Measurements from ENCODE around the gene AKAP13. TPM values are rescaled to one million over a fixed set of nuclear protein-coding genes. Genes with fewer than 3 reads are reported as not detected.

Gene AKAP13
- total RNA-seq, 1 donor from 2014 or later = 73.8 TPM

- H3K9ac ChIP-seq = no peak overlapping the region
- H3K36me3 ChIP-seq = peaks cover 9% of the 10 kb centered on the region
- no peak overlapping the region for H2AFZ ChIP-seq (replicated peaks)
- Mint-ChIP-seq H3K27me3 (ENCODE audit: insufficient read depth, low read depth) (no peaks in the 10 kb centered on the region), H3K4me3 (no peak overlapping the region), H3K9me3 (peaks cover 2% of the 10 kb centered on the region), H3K4me1 (peaks cover 3% of the 10 kb centered on the region), H3K27ac (no peak overlapping the region), H3K36me3 (peaks cover 14% of the 10 kb centered on the region)
- no peak overlapping the region for H3K27ac ChIP-seq
- H3K79me2 ChIP-seq (ENCODE audit: low read depth) = no peaks in the 10 kb centered on the region
- no peaks in the 10 kb centered on the region for H3K9me3 ChIP-seq (ENCODE audit: low read depth)
- no peaks in the 10 kb centered on the region for H3K4me1 ChIP-seq
- no peak overlapping the region for H3K4me3 ChIP-seq
- no peak for DNase-seq (ENCODE audit: low spot score)
- H3K27me3 ChIP-seq = no peaks in the 10 kb centered on the region
- no peaks in the 10 kb centered on the region for H4K20me1 ChIP-seq (ENCODE audit: low read depth)
- peaks cover 6% of the 10 kb centered on the region for H3F3A ChIP-seq (ENCODE audit: low read depth)
- H3K4me2 ChIP-seq = no peak overlapping the region
- TF ChIP-seq CTCF (IDR thresholded peaks at IDR 0.05) (no peak), EZH2 (IDR thresholded peaks at IDR 0.05) (no peak), EZH2phosphoT487 (IDR thresholded peaks at IDR 0.05) (no peak)
These were observed 346.1 kb downstream of the AKAP13 start for GRCh38 chr15:85726454-85726853.

DNA sequence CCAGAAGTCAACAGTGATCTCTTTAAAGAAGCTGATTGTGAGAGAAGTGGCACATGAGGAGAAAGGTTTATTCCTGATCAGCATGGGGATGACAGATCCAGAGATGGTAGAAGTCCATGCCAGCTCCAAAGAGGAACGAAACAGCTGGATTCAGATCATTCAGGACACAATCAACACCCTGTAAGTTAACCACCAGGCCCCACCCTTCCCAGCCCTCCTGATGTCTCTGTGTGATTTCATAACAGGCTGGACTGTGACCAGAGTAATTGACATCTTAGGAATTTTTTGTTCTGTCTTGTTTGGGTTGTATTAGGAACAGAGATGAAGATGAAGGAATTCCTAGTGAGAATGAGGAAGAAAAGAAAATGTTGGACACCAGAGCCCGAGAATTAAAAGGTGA, 346.7 kb downstream of the AKAP13 start:
- no peak overlapping the region for H3K4me2 ChIP-seq
- no peak overlapping the region for H2AFZ ChIP-seq (replicated peaks)
- Mint-ChIP-seq H3K4me1 (peaks cover 3% of the 10 kb centered on the region), H3K9me3 (peaks cover 4% of the 10 kb centered on the region), H3K36me3 (peaks cover 16% of the 10 kb centered on the region), H3K27ac (no peak overlapping the region), H3K27me3 (ENCODE audit: insufficient read depth, low read depth) (no peaks in the 10 kb centered on the region), H3K4me3 (no peak overlapping the region)
- H3K79me2 ChIP-seq (ENCODE audit: low read depth) = no peaks in the 10 kb centered on the region
- TF ChIP-seq EZH2phosphoT487 (IDR thresholded peaks at IDR 0.05) (no peak), EZH2 (IDR thresholded peaks at IDR 0.05) (no peak), CTCF (IDR thresholded peaks at IDR 0.05) (no peak)
- H3K27ac ChIP-seq = no peak overlapping the region
- peaks cover 6% of the 10 kb centered on the region for H3F3A ChIP-seq (ENCODE audit: low read depth)
- DNase-seq (ENCODE audit: low spot score) = no peak
- H3K36me3 ChIP-seq = peaks cover 15% of the 10 kb centered on the region
- H3K9me3 ChIP-seq (ENCODE audit: low read depth) = no peaks in the 10 kb centered on the region
- H3K27me3 ChIP-seq = no peaks in the 10 kb centered on the region
- H3K9ac ChIP-seq = no peak overlapping the region
- H3K4me3 ChIP-seq = no peak overlapping the region
- H4K20me1 ChIP-seq (ENCODE audit: low read depth) = no peaks in the 10 kb centered on the region
- H3K4me1 ChIP-seq = no peaks in the 10 kb centered on the region

- H3K36me3 ChIP-seq = peaks cover 38% of the 10 kb centered on the region
- TF ChIP-seq CTCF (IDR thresholded peaks at IDR 0.05) (peak; percentile 87), EZH2 (IDR thresholded peaks at IDR 0.05) (no peak)
- no peak overlapping the region for H3K9ac ChIP-seq
- Mint-ChIP-seq H3K27me3 (ENCODE audit: insufficient read depth, low read depth) (no peaks in the 10 kb centered on the region), H3K4me3 (no peak overlapping the region), H3K27ac (peak overlapping the region; percentile 4), H3K4me1 (peaks cover 3% of the 10 kb centered on the region), H3K36me3 (peaks cover 39% of the 10 kb centered on the region), H3K9me3 (peaks cover 23% of the 10 kb centered on the region)
- H3K27me3 ChIP-seq = no peaks in the 10 kb centered on the region
- H3K79me2 ChIP-seq (ENCODE audit: low read depth) = no peaks in the 10 kb centered on the region
- H3K9me3 ChIP-seq (ENCODE audit: low read depth) = peaks cover 12% of the 10 kb centered on the region
- H3K4me2 ChIP-seq = no peak overlapping the region
- H2AFZ ChIP-seq (replicated peaks) = no peak overlapping the region
- peaks cover 6% of the 10 kb centered on the region for H3F3A ChIP-seq (ENCODE audit: low read depth)
- H3K27ac ChIP-seq = no peak overlapping the region
- H4K20me1 ChIP-seq (ENCODE audit: low read depth) = no peaks in the 10 kb centered on the region
- no peaks in the 10 kb centered on the region for H3K4me1 ChIP-seq
- peak; percentile 78 for DNase-seq (ENCODE audit: low spot score)
- no peak overlapping the region for H3K4me3 ChIP-seq
These were observed 349.8 kb downstream of the AKAP13 start for GRCh38 chr15:85730001-85730820.

All from neural progenitor cell (in vitro differentiated cells).